Measurements from ENCODE around the gene SATB1. TPM values are rescaled to one million over a fixed set of nuclear protein-coding genes. Genes with fewer than 3 reads are reported as not detected.
"Not testable (repeated sequence)": the region's sequence is repeated elsewhere in the genome, so short reads cannot be mapped to it uniquely, and the experiment has no call there.

The SATB1 gene
- total RNA-seq, 1 donor from 2014 or later: 4.2 TPM

DNA sequence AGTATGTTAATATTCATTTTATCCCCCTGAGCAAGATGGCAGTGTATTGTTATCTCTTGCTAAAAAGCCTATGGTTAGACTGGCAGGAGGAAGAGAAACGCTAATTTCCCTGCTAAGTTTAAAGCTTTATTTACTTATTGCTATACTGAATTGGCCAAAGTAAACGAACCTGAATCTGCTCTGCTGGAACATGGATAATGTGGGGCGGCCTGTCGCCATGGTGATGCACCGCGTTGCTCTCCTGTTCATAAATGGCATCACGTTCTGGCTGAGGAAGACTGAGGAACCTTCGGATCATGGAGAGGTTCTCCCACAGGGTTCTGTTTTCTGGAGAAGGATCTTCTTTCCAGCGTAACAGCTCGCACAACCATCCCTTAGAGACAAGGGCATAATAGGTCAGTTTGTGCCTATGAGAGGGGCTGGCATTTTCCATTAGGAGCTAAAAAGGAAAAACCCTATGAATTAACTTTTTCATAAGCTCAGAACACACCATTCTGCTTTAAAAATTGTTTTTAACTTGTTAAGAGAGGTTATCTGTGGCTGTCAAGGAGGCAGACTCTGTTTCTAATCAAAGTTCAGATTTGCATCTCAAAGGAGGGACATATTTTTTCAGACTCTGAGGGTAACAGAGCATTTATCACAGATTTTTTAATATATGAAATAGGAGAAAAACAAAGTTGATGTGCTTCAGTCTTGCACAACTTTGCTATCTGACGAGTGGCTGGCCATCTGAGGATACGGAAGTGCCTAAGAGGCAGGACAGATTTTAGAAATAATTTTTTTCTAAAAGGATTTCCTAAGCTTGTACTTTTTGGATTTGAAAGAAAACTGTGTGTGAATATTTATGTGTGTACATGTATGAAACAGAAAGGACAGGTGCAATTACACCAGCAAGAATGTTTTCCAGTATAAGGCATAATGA, 73.1 kb downstream of the SATB1 start:
- DNase-seq (ENCODE audit: low read depth in 2 of 2): no peak

DNA sequence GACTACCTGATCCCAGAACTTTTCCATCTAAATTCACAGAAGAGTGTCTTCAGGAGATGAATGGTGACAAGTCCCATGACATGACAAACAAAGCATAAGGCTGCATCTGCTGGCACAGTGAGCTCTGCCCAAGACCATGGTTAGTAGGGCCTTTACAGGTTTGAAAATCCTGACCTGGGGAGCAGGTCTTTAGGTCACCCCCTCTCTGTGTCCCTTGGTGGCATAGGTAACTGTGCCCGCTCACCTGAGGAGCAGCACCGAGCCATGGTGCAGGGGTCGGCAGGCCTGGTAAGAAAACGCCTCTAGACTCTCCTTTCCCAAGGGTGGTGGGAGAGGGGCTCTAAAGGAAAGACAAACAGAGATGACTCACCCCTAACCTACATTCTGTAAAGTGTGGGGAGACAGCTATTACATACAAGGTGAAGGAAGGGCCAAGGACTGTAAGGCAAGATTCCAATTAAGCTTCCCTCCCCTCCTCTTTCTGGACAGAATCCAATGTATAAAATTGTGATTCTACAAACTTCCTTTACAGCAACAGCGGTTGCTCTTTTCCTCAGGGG, 74.0 kb downstream of the SATB1 start:
- DNase-seq (ENCODE audit: low read depth in 2 of 2): no peak

DNA sequence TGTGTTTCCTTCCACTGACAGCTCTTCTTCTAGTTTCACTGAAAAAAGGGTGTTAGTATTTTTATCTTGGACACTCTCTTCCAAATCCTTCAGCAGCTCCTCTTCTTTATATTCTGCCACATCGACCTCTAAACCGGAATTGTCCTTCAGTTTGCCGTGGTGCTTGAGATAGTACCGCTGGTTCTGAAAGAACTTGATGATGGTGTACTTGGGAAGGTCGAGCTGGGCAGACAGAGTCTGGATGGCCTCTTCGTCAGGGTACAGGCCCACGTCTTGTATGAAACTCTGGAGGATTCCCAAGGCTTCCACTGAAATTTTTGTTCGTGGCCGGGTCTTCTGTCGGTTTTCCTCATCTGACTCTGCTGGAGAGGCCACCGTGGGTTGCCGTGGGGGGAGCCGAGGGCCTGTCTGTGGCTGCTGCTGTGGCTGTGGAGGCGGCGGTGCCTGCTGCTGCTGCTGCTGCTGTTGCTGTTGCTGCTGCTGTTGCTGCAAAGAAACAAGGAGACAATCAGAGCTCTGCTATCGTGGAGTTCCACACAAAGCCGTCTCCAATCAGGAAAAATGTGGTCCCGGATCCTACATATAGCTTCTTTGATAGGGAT, 75.8 kb downstream of the SATB1 start:
- DNase-seq (ENCODE audit: low read depth in 2 of 2): no peak

DNA sequence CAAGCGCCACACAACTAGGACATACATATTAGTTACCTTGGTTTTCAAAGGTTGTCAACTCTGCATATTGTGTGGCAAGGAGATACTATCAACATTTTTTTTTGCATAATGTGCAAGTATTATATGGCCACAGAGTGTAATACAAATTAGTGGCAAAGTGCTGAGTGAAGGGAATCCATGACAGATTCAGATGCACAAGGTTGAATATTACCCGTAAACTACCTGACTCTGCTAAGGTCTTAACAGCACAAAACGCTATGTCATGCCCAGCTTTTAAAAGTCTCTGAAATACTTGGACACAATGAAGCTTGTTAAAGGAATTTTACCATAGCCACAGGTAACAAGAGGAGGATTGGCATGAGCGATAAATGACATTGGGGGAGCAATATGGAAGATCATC, 79.0 kb downstream of the SATB1 start:
- no peak for DNase-seq (ENCODE audit: low read depth in 2 of 2)

DNA sequence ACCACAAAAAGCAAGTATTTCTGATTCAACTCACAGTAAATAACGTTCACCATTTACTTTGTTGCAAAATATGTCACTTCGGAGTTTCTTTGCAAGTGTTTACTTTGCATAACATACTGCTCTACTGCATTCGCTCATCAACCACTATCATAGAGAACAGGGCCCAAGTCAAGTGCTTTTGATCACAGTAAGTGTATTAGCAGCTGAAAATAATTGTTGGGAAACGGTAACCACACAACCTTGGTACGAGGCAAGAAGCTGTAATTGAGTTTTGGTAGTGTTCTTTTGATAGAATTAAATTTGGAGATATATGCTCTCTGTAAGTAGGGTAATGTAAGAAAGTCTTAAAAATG, 80.1 kb downstream of the SATB1 start:
- no peak for DNase-seq (ENCODE audit: low read depth in 2 of 2)

DNA sequence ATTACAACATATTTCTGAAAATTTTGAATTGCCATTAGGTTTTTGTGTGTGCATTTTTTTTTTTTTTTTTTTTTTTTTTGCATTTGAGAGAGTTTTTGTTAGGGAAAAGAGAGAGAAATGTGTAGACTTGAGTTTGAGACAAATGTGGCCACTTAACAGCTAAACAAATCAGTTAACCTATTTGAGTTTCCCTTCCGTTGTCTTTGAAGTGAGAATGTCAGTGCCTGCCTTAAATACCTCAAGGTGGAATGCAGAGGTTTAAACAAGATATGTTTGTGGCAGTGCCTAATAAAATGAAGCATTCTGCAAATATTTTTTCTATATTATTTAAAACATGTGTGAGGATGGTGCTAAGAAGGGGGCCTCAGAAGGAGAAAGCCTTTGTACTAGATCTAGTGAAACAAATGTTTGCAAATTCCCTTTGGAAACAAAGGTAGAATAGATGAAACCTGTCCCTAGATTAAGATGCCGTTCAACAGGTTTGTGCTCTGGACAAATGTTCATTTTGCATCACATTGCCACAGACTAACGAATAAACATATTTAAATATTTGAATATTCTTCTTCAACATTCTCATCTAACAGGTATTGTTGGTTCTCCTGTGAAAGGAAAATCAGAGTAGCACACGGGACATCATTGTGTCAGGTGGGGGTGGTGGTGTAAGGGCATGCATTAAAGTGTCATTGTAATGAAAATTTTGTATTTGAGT, 80.7 kb downstream of the SATB1 start:
- no peak for DNase-seq (ENCODE audit: low read depth in 2 of 2)

DNA sequence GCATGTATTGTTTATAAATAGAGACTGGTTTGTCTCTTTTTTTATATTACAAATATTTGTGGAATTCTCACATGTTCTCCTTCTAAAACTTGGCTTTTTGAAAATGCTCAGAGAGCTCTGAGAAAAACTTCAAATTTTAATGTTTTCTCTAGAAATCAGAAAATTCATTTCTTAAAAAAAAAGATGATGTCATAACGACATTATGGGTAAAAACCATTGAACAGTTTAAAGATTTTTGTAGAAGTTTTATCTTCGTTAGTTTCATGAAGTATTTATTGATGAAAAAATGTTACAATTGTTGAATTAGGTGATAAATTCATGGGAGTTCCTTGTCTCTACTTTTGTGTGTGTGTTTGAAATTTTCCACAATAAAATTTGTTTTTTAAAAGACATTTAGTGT, 81.3 kb downstream of the SATB1 start:
- no peak for DNase-seq (ENCODE audit: low read depth in 2 of 2)

DNA sequence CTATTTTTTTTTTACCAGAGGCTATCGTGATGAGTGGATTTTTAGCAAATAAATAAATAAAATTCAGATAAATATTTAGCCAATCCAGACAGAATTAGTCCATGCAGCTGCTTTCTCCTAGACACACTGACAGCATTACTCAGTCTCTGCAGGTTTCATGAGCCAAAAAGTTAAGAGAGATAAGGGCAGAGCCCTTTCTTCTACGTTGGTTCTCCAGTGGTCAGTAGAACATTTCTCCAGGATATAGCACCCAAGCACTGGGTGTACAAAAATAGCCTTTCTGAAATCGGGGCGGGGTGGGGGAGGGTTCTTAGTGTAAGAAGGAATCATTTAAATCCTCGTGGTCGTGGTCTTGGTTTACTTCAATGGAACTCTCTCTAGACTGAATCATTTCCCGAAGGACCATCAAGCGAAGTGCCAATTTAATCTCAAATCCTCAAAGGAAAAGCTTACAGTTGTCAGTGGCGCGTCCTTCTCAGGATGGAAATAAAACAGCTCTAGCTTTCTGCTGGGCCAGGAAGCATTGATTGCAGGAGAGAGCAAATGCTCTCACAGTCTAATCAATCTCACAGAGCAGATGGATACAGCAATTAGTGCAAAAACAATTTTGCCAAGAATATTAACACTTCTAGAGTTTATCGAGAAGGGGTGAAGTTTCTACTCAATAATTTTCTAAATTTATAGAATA, 86.2 kb downstream of the SATB1 start:
- DNase-seq (ENCODE audit: low read depth in 2 of 2): no peak

DNA sequence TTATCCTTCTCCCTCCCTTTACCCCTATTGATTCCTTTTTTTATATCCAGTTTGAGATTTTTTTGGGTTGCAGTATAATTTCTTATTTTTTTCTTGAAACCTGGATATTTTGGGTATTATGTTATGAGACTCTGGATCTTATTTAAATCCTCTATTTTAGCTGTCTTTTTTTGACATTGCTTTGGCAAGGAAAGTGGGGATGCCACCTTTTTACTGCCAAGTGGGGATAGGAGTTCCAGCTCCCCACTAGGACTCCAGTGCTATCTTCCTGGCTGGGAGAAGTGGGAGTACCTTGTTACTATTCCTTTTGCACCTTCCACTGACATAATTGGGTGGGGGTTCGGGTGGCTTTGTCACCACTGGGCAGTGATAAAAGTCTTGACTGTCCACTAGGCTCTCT, 87.9 kb downstream of the SATB1 start:
- DNase-seq (ENCODE audit: low read depth in 2 of 2): no peak

DNA sequence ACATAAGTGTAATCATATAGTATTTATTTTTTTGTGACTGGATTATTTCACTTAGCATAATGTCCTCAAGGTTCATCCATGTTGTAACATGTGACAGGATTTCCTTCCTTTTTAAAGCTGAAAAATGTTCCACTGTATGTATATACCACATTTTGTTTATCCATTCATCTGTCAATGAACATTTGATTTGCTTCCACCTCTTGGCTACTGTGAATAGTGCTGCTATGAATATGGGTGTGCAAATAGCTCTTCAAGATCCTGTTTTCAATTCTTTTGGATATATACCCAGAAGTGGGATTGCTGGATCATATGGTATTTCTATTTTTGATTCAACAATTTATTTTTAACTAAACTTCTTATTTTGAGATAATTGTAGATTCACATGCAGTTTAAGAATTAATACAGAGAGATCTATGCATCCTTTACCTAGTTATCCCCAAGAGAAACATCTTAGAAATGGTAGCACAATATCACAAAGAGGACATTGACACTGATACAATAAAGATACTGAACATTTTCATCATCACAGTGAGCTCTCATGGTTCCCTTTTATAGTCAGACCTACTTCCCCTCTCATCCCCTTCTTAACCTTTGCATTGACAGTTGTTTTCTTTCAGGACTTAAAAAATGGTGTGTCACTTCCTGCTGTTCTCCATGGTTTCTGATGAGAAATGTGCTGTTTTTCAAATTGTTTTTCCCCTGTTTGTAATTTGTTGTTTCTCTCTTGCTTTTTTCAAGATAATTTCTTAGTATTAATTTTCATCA, 90.1 kb downstream of the SATB1 start:
- peak; percentile 9 to 45 for DNase-seq (ENCODE audit: low read depth in 2 of 2)

DNA sequence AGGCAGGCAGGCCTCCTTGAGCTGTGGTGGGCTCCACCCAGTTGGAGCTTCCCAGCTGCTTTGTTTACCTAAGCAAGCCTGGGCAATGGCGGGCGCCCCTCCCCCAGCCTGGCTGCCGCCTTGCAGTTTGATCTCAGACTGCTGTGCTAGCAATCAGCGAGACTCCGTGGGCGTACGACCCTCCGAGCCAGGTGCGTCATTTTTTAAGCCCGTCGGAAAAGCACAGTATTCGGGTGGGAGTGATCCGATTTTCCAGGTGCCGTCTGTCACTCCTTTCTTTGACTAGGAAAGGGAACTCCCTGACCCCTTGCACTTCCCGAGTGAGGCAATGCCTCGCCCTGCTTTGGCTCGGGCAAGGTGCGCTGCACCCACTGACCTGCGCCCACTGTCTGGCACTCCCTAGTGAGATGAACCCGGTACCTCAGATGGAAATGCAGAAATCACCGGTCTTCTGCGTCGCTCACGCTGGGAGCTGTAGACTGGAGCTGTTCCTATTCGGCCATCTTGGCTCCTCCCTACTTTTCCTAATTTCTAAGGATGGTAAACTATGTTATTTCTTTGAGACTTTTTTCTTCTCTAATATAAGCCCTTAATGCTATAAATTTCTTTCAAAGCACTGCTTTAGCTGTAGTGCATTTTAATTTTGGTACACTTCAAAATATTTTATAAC, 94.2 kb downstream of the SATB1 start:
- DNase-seq (ENCODE audit: low read depth in 2 of 2): not testable (repeated sequence)

DNA sequence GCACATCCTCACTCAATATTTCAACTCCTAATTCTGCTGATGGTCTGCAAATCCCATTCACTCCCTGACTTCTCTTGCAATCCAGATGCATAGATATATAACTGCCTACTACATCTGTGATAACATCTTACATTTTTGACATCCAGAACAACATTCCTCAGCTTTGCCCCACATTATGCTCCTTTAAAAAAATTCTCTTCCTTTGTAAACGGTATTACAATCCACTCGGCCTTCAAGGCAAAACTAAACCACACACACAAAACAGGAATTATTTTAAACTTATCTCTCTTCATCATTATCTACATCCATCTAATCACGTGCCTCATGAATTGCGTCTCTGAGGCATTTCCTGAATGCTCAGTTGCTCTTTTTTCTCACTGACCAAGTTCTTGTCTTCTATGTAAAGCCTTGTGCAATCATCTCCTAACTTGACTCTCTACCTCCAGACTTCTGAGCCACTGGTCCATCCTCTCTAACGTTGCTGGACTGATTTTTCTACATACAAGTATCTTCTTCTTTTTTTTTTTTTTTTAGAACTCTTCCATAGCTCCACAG, 117.0 kb downstream of the SATB1 start:
- DNase-seq (ENCODE audit: low read depth in 2 of 2): no peak

DNA sequence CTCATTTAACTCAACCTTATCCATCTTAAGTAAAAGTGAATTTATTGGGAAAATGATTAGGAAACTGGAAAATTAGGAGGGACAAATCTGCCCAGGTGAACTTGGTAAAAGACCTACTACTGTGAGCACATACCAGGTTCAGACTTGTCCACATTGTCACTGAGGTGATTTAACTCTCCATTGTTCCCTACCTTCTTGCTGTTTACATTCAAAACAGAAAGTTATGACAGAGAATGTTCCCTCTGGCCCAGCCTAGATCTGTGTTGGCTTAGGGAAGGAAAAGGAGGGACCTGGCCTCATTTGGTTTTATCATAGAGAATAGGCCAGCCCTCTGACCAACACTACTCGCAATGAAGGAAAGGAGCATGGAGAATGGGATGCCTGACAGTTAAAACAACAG, 117.6 kb downstream of the SATB1 start:
- DNase-seq (ENCODE audit: low read depth in 2 of 2): no peak

DNA sequence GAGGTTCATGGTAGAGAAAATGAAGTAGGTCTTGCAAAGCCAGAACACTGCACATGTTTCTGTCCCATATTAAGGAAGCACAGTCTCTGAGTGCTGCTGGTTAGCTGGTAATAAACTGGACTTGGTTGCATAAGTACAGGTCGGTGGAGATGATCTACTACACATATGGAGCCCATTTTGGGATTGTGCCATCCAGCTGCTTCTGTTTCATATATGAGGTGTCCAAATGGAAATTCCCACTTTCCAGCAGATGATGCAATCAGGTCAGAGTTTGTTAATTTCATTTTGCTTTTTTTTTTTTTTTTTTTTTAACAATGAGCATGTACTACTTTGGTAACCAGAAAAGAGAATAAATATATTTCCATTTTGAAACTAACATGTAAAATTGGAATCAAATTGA, 122.6 kb downstream of the SATB1 start:
- no peak for DNase-seq (ENCODE audit: low read depth in 2 of 2)

DNA sequence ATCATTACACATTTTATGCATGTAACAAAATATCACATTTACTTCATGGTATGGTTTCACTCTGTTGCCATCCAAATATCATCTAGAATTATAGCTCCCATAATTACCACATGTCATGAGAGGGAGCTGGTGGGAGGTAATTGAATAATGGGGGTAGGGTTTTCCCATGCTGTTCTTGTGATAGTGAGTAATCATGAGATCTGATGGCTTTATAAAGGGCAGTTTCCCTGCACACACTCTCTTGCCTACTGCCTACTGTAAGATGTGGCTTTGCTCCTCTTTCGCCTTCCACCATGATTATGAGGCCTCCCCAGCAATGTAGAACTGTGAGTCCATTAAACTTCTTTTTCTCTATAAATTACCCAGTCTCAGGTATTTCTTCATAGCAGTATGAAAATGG, 123.4 kb downstream of the SATB1 start:
- no peak for DNase-seq (ENCODE audit: low read depth in 2 of 2)

DNA sequence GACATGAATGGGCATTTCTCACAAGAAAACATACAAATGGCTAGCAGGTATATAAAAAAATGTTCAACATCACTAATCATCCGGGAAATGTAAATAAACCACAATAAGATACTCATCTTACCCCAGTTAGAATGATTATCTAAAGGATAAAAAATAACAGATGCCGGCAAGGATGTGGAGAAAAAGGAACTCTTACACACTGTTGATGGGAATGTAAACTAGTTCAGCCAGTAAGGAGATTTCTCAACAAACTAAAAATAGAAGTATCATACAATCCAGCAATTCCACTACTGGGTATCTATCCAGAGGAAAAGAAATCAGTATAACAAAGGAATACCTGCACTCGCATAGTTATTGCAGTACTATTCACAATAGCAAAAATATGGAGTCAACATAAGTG, 124.2 kb downstream of the SATB1 start:
- DNase-seq (ENCODE audit: low read depth in 2 of 2): no peak

DNA sequence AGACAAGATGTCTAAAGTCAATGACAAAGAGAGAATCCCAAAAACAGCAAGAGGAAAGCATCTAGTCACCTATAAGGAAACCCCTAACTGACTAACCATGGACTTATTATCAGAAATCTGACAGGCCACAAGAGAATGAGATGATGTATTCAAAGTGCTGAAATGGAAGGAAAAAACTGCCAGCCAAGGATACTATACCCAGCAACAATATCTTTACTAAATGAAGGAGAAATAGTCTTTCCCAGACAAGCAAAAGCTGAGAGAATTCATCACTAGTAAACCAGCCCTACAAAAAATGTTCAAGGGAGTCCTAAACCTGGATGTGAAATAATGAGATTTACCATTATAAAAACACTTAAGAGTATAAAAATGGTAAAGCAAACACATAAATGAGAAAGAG, 128.0 kb downstream of the SATB1 start:
- DNase-seq (ENCODE audit: low read depth in 2 of 2): no peak

Data from lung microvascular endothelial cell (primary cell).